ENCODE results near the gene KRT79.
"Not testable (repeated sequence)": the region's sequence is repeated elsewhere in the genome, so short reads cannot be mapped to it uniquely, and the experiment has no call there.

Gene KRT79

DNA sequence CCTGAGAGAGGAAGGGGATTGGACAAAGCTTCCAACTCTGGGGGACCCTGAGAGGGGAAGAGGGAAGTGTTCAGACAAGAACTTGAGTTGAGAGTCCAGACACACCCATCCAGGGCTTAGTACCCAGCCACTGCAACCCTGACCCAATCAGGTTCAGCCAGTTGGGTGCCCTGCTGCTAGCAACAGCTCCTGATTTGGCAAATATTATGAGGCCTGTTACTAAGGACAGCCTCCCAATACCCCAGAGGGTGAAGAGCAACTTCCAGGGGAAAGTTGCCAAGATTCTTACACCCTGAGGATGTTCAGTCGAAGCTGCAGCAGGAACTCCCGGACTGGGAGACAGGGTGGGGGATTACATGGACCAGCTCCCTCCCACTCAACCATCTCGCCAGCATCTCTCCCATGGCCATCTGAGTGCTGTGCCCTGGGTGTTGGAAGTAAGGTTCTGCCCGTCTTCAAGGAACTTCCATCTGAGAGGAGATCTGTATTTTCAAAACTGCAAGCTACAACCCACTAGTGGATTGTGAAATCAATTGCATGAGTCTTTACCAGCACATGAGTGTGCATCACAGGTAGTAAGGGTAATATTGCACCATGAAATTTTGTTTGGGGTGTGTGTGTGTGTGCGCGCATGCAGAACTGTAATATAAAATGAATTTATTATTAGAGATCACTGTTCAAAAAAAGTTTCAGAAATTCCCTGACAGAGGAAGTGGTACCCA is 26.2 kb upstream of the KRT79 start:
- DNase-seq = no peak

GRCh38 chr12:52857500-52857899 is 23.4 kb upstream of the KRT79 start:
- DNase-seq = no peak

- no peak for DNase-seq
Observed at GRCh38 chr12:52856787-52857186, 22.7 kb upstream of the KRT79 start.

DNA sequence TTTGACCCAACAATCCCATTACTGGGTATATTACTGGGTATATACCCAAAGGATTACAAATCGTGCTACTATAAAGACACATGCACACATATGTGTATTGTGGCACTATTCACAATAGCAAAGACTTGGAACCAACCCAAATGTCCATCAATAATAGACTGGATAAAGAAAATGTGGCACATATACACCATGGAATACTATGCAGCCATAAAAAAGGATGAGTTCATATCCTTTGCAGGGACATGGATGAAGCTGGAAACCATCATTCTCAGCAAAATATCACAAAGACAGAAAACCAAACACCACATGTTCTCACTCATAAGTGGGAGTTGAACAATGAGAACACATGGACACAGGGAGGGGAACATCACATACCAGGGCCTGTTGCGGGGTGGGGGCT is 22.0 kb upstream of the KRT79 start:
- not testable (repeated sequence) for DNase-seq

GRCh38 chr12:52851787-52852186 is 17.7 kb upstream of the KRT79 start:
- no peak for DNase-seq

DNA sequence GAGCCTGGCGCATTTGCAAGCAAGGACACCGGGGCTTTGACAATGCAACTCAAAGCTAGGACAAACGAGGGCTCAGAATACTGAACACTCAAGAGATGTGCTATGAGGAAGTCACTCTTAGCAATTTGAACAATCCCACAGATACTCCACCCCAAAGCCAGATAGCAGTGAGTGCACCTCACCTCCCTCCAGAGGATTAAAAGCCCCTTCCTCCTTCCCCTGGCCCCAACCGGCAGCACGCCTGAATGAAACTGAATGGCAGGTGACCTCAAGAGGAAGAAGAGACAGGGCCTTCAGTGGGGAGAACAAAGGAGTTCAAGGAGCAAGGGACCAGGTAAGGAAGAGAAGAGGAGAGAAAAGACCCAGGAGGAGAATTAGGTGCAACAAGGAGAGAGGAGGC is 16.6 kb upstream of the KRT79 start:
- no peak for DNase-seq

DNA sequence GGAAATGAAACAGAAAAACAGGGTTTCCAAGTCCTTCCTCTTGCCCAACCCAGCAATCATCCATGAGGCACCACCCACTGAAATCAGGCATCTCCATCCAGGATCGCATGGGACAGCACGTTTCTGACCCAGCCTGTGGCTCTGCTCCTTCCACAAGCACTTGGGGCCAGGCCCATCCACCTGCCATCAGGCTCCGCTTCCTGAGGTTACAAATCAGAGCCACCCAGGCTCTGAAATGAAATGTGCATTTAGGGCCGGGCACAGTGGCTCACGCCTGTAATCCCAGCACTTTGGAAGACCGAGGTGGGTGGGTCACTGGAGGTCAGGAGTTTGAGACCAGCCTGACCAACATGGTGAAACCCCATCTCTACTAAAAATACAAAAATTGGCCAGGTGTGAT is 15.4 kb upstream of the KRT79 start:
- no peak for DNase-seq

DNA sequence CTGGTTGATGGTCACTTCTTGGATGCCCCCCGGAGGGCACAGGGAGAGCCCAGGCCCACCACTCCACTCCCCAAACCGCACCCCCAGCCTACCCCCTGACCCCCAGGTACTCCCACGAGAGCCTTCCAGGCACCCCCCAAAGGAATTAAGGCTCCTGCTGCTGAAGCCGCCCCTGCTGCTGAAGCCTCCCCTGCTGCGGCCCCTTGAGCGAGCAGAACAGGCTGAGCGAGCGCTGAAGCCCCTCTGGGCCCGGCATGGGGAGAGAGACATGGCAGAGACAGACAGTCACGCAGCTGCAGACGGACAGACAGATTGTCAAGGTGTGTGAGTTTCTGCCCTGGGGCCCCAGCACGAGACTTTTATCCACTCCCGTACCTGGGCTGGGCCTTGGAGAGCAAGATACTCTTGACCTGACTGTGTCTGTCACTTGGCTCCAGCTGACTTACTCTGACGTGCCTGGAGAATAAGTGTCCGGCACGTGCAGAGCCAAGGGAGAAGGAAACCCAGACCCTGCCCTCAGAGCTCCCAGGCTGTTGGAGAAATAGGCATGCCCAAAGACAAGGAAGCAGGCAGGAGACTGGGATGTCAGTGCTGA is 14.6 kb upstream of the KRT79 start, which contains the start of gene KRT78:
Gene KRT78, minus strand, starts transcription at position 334 of the 595 bp plus-strand sequence. Its CDS starts 64 bp downstream, at position 270.
- DNase-seq = no peak

DNA sequence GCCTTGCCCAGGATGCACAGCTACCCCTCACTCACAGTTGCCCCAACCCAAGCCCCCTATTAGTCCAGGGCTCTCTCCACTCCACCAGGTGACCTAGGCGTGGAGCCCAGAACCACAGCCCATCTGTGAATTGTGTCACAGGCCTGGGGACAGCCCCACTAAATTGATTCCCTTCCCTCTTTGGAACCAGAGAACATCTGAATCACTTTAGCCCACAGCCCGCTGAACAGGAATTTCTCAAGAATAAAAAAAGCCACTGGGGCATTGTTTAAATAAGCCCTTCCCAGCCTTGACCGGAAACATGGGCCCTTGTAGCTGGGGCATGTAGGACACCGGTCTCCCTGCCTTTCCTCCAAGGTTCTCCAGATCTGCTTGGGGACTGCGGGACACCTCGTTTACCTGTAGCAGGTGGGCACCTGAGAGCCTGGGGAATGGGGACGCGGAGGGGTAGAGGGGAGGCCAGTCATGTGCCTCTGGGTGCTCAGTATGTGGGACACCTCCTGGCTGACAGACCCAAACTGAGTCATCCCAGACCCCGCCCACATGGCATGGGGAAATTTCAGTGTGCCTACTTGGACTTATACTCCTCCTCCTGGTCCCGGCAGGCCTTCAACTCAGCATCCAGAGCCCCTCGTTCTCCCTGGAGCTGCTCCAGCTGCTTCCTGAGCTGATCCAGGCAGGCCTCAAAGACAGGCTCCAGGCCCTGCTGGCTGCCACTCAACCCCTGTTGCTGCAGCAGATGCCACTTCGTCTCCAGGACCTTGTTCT is 13.4 kb upstream of the KRT79 start:
- no peak for DNase-seq

DNA sequence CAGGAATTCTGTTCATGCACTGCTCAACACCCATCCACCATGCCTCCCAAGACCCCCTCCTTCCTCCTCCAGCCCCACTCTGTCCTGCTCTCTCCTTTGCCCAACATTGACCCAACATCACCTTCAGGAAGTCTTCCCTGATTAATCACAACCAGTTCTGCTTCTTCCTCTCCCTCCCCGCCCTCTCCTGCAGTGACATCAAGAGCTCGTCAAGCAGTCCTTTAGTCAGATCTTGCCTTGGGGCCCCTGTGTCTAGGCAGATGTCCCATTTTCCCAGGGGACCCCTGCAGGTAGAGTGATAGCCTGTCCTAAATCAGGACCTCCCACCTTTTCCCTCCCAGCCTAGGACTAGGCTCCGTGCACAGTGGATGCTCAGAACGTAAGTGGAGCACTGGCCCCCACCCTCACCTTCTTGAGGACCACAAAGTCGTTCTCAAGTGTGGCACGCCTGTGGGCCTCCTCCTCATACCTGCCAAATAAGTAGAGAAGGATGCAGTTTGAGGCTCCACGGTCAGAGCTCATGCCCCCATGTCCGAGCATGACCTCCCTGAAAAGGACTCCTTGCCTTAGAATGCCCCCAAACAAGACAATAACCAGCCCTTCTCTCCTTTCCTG is 12.4 kb upstream of the KRT79 start:
- DNase-seq = no peak

GRCh38 chr12:52845946-52846345 is 11.8 kb upstream of the KRT79 start:
- DNase-seq = no peak

DNA sequence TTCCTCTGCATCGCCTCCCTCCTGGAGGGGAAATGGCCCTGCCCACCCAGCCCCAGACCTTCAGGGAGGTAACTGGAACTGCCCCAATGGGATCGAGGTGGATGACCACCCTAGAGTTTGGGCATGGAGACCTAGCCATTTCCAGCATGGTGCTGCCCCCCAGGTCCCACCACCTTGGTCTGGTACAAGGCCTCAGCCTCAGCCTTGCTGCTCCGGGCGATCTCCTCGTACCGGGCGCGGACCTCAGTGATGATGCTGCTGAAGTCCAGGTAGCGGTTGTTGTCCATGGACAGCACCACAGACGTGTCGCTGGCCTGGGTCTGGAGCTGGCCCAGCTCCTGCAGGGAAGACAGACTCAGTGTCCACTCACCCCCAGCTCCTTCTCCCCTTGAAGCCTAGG is 10.3 kb upstream of the KRT79 start:
- DNase-seq = no peak

GRCh38 chr12:52839436-52840105 is 5.5 kb upstream of the KRT79 start:
- no peak for DNase-seq

DNA sequence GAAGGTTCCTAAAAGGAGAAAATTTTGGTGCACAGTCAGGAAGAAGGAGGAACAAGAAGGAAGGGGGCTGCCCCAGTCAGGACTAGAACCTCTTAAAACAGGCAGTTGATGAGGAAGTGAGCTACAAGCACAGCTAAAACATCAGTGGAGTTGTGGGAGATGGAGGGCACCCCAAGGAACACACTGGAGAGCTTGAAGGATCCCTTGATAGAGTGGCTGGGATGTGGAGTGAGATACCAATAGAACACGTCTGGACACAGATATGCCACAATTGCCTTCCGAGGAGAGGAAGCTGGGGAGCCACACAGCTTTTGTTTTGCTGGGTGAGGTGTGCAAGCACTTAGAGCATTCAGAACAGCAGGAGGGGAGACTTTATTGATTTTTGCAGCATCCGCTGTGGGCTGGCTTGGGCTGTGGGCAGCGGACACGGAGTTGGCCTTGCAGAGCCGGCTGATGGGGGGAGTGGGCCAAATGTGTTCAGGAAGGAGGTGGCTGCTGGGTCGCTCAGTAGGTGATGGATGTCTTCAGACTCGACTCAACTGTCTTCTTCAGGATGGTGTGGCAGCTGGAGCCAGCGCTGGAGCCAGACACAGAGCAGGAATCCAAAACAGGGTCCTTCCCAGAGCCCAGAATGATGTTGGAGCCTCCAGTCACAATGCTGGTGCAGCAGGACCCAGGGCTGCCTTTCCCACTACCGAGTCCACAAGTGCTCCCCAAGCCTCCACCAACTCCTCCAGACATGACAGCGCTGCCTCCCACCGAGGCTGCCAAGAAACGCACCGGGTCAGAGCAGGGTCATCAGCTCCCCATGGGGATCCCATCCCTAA is 4.7 kb upstream of the KRT79 start:
- no peak for DNase-seq

- DNase-seq = no peak
Observed at GRCh38 chr12:52837781-52838608, 3.9 kb upstream of the KRT79 start.

DNA sequence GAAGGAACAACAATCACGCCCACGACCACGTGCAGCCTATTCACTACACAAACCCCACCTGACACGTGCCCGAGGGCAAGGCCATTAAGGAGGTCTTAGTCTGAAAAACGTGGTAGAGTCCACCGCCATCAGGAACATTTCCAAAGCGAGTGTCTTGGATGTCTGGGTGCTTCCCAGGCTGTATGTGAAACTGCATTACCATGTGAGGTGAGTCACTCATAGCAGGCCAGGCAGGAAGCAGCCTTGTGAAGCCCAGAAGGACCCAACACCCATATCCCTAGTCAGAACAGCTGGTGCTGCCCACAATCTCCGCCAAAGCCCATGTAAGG is 3.3 kb upstream of the KRT79 start:
- DNase-seq = no peak

DNA sequence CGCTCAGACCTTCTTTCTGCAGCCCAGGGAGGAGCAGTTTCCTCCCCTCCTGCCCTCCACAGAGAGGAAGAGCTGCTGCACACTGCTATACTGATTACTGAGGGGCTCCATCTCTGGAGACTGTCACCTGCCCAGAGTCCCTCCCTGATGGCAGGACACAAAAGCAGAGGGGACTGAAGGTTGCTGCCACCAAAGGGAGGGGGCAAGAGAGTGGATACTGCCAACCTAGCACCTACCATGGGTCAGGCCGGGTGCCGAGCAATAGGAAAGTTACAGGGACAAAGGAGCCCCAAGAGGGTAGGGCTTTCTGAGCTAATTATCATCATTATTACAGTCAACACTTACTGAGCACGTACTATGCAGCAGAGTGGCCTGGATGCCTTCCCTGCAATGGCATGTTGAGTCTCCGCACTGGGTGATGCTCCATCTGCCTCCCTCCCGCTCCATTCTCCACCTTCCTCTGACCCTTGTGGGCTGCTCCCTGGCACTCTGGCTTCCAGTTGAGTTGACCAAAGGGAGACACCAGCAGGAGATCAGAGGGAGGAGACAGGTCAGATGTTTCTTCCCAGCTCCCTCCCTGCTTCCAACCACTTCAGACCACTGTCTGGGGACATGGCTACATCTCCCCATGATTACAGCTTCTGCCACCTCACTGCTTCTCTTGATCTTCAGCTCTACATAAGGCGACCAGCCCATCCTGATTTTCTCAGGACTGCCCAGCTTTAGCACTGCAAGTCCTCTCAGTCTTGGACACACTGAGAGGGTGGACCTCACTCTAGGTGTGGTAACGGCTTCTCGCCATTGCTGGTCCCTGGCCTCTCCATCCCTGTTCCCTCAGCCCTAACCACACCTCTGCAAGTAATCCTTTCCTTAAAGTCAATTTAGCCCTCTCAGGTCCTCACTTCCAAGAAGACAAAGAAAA is 2.6 kb upstream of the KRT79 start:
- DNase-seq = no peak

DNA sequence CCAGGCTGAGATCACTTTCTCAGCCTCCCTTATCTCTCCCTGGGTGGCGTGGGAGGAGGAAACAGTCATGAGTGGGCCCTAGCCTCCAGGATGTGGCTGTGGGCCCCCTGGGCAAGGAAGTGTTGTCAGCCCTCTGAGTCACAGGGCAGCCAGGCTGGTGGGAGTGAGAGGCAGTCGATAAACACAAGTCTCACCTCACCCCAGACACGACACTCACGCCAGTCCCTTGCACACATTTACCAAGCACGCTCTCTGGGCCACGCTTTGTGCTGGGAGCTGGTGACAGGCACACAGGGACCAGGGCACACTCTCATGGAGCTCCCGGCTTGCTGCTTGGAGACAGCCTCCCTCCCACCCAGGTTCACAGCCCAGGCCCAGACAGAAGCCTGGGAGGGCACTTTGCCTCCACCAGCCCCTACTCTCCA is 1.9 kb upstream of the KRT79 start:
- peak; percentile 56 for DNase-seq

- no peak for DNase-seq
Observed at GRCh38 chr12:52835271-52836041, 1.3 kb upstream of the KRT79 start.

DNA sequence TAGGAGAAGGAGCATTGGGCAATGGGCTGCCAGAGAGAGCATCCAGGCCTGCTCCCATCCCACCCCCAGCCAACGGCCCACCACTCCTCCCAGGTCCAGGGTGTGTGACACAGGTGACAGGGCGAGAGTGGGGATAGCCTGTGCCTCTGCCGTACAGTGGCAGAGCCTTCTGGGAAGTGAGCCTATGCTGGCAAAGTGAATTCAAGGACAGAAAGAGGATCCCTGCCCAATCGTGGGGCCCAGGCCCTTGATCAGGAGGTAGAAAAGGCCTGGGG is 553 bp upstream of the KRT79 start:
- DNase-seq = no peak

Data from CD4-positive, alpha-beta T cell treated with Interleukin-17A for 4 hours (primary cell).